Body of pancreas (tissue), 4 donors: ENCODE data around the gene TTLL9. TPM values are rescaled to one million over a fixed set of nuclear protein-coding genes. Genes with fewer than 3 reads are reported as not detected.

Experiments used
- ATAC-seq: fragments of 150-250 bp; one replicate; pipeline ENCODE4 v1.9.1; 2016
- DNase-seq, 4 donors: peaks; one replicate each; pipeline ENCODE4 v3.0.0-alpha.2; 2019
- H3K27ac ChIP-seq, 4 donors: fragments of 200-600 bp; sonication (generic); 1 replicate in 3 of 4; 2 replicates in 1 of 4; pipeline versions ENCODE4 v1.5.1 to v1.6.1; 2016 to 2019; ENCODE audit warnings: mild to moderate bottlenecking in 1 of 4, mixed read lengths in 1 of 4, moderate library complexity in 1 of 4
- H3K27me3 ChIP-seq, 2 donors: fragments of 200-600 bp; sonication (generic); one replicate each; pipeline ENCODE4 v1.6.0; 2016; ENCODE audit warnings: mild to moderate bottlenecking in 1 of 2
- H3K36me3 ChIP-seq, 2 donors: fragments of 200-600 bp; sonication (generic); replicated peaks in 1 of 2; 2 replicates each; pipeline ENCODE4 v1.5.1; 2016; ENCODE audit warnings: low read depth in 2 of 2; ENCODE audit not compliant: insufficient read depth in 1 of 2
- H3K4me1 ChIP-seq: fragments of 200-600 bp; sonication (generic); one replicate; pipeline ENCODE4 v1.6.0; 2016
- H3K4me3 ChIP-seq, 2 donors: fragments of 200-600 bp; sonication (generic); 1 replicate in 1 of 2; 2 replicates in 1 of 2; pipeline ENCODE4 v1.5.1; 2016 to 2019
- H3K9me3 ChIP-seq, 3 donors: fragments of 200-600 bp; sonication (generic); 1 replicate in 2 of 3; 2 replicates in 1 of 3; pipeline ENCODE4 v1.5.1; 2016
- POLR2A ChIP-seq, 3 donors: fragments of 450-650 bp; IDR thresholded peaks; one replicate each; pipeline ENCODE4 v1.6.1; 2016; ENCODE audit warnings: antibody characterized with exemption in 3 of 3, mild to moderate bottlenecking in 2 of 3
- WGBS, 2 donors: methylation state at CpG; one replicate each; pipeline ENCODE4 v1.1.5; 2017; 5-methylcytosine and 5-hydroxymethylcytosine counted together
- intact Hi-C: fragments of 100-400 bp; cut with DNase I; formaldehyde crosslinking; loops from one replicate; pipeline ENCODE4 v1.15.1; 2023
- total RNA-seq, 2 donors: library from RNA; depleted of rRNA; stranded (reverse); fragments of >200 nt; gene quantifications; one replicate each; pipeline ENCODE4 v1.1.0, GENCODE V29; 2016
- TF ChIP-seq, protein P1 (sequence below), 7 experiments: fragments of 450-650 bp in 4 of 7; fragments of 200-600 bp in 3 of 7; sonication (generic) in 3 of 7; IDR thresholded peaks; one replicate each; pipeline ENCODE4 v1.5.1; 2016 to 2019; ENCODE audit warnings: antibody characterized with exemption in 7 of 7

Gene TTLL9
- total RNA-seq, 2 donors from 2014 or later = 0.52 to 0.99 TPM

DNA sequence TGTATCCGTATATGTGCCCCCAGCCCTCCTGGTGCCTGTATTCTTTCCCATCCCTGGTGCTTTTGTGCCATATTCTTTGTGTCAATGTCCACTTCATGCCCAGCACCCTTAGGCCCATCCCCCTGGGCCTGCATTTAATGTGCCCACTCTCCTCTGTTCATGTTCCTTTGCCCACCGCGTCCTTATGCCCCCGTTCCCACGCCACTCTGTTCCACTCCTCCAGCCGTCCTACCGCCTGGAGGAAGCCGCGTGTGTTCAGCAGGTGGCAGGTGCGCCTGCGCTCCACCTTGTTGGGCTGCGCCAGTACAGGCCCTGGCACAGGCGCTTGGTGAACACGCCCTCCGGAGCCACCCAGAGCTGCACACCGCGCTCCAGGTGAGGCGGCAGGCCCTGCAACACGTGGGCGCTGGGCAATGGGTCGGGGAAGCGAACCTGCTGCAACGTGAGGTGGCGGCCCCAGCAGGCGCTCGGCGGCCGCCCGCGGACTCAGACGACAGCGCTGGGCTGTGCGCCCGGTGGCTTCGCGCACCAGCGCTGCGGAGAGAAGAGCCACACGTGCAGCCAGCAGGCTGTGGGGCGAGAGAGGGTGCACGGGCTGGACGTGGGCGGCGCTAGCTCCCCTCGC is 21.0 kb upstream of the TTLL9 start:
- no peaks in the 10 kb centered on the region for H3K9me3 ChIP-seq
- ATAC-seq = peak; percentile 83
- TF ChIP-seq, protein P1, sequence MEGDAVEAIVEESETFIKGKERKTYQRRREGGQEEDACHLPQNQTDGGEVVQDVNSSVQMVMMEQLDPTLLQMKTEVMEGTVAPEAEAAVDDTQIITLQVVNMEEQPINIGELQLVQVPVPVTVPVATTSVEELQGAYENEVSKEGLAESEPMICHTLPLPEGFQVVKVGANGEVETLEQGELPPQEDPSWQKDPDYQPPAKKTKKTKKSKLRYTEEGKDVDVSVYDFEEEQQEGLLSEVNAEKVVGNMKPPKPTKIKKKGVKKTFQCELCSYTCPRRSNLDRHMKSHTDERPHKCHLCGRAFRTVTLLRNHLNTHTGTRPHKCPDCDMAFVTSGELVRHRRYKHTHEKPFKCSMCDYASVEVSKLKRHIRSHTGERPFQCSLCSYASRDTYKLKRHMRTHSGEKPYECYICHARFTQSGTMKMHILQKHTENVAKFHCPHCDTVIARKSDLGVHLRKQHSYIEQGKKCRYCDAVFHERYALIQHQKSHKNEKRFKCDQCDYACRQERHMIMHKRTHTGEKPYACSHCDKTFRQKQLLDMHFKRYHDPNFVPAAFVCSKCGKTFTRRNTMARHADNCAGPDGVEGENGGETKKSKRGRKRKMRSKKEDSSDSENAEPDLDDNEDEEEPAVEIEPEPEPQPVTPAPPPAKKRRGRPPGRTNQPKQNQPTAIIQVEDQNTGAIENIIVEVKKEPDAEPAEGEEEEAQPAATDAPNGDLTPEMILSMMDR (IDR thresholded peaks at IDR 0.05) = peak in 1 of 7 experiments; percentile 4
- TF ChIP-seq POLR2A (IDR thresholded peaks at IDR 0.05) = no peak
- H3K4me3 ChIP-seq = no peak overlapping the region
- intact Hi-C loops = no loop called here
- WGBS, 2 donors = 16 to 23% methylated on average over 14 to 30 of the region's 45 CpGs
- no peak overlapping the region for H3K27ac ChIP-seq
- DNase-seq = peak; percentile 64 to 89 (median 83)
- H3K36me3 ChIP-seq = no peaks in the 10 kb centered on the region
- H3K4me1 ChIP-seq = peaks cover 11% of the 10 kb centered on the region
- no peaks in the 10 kb centered on the region for H3K27me3 ChIP-seq

DNA sequence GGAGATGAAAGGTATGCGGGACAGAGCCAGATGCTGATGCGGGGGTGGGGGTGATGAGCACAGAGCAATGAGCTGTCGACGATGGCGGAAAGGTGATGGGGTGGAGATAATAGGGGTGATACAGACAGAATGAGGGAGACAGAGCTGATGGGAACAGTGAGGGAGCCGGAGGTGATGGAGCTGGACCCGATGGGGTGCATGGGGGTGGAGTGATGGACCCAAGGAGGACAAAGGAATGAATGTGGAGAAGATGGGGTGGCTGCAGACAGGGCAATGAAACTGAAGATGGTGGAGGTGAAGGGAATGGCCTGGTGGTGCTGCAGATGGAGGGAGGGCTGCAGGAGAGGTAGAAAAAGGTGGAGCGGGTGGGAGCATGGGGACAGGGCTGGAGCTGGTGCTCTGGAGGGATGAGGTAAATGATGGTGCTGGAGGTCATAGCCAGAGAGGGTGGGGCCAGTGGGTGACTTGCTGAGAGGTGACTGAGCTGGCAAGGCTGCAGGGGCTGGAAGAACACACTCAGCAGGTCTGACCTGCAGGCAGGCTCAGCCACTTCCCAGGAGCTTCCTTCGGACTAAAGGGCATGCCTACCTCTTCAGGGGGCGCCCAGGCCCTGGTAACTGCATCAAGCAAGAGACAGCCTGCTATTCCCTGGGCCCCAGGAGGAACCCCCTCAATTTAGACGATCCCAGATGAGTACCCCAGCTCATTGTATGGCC is 19.0 kb upstream of the TTLL9 start:
- peaks cover 11% of the 10 kb centered on the region for H3K4me1 ChIP-seq
- 67 to 70% methylated on average over 11 of the region's 11 CpGs for WGBS, 2 donors
- ATAC-seq (no peak), DNase-seq (no peak)
- TF ChIP-seq POLR2A (IDR thresholded peaks at IDR 0.05) = no peak
- TF ChIP-seq, protein P1 (IDR thresholded peaks at IDR 0.05) = no peak
- H3K4me3 ChIP-seq = no peak overlapping the region
- no peaks in the 10 kb centered on the region for H3K27me3 ChIP-seq
- intact Hi-C loops = loop anchor here (10.0 kb wide), 1 partner anchor 183 kb away; no protein-coding TSS in a partner anchor
- H3K9me3 ChIP-seq = no peaks in the 10 kb centered on the region
- no peaks in the 10 kb centered on the region for H3K36me3 ChIP-seq
- H3K27ac ChIP-seq = no peak overlapping the region

DNA sequence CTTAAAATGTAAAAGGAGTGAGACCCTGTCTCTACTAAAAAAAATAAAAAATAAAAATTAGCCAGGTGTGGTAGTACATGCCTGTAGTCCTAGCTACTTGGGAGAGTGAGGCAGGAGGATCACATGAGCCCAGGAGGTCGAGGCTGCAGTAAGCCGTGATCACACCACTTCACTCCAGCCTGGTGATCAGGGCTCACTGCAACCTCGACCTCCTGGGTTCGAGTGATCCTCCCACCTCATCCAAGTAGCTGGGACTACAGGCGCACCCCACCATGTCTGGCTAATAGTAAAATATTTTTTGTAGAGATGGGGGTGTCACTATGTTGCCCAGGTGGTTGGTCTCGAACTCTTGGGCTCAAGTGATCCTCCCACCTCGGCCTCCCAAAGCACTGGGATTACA is 17.0 kb upstream of the TTLL9 start:
- intact Hi-C loops = loop anchor here (10.0 kb wide), 1 partner anchor 181 kb away; no protein-coding TSS in a partner anchor
- H3K4me1 ChIP-seq = peaks cover 11% of the 10 kb centered on the region
- no peaks in the 10 kb centered on the region for H3K36me3 ChIP-seq
- TF ChIP-seq POLR2A (IDR thresholded peaks at IDR 0.05) = no peak
- TF ChIP-seq, protein P1 (IDR thresholded peaks at IDR 0.05) = no peak
- no peaks in the 10 kb centered on the region for H3K9me3 ChIP-seq
- no peak overlapping the region for H3K27ac ChIP-seq
- 53 to 59% methylated on average over 4 to 7 of the region's 7 CpGs for WGBS, 2 donors
- DNase-seq (no peak), ATAC-seq (no peak)
- H3K27me3 ChIP-seq = no peaks in the 10 kb centered on the region
- H3K4me3 ChIP-seq = no peak overlapping the region

DNA sequence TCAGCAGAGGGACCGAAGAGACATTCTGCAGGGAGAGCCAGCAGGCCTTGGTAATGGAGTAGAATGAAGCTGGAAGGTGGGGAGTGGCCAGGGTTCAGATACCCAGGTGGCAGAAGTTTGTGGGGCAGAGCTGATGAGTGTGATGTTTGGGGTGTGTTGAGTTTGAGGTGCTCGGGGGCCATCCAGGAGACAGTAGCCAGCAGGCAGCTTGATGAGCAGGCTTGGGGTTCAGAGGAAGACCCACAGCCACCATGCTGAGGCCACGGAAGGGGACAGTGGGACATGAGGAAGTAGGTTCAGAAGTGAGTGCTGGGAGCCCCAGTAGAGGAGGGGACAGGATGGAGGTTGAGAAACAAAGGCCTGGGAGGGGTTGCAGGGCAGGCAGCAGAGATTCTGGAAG is 13.9 kb upstream of the TTLL9 start:
- Histone ChIP-seq H3K4me1 (peaks cover 13% of the 10 kb centered on the region), H3K27me3 (no peaks in the 10 kb centered on the region), H3K27ac (no peak overlapping the region), H3K36me3 (no peaks in the 10 kb centered on the region), H3K4me3 (no peak overlapping the region), H3K9me3 (no peaks in the 10 kb centered on the region)
- no peak for TF ChIP-seq POLR2A (IDR thresholded peaks at IDR 0.05)
- TF ChIP-seq, protein P1 (IDR thresholded peaks at IDR 0.05) = no peak
- no peak for DNase-seq
- ATAC-seq = no peak
- intact Hi-C loops = loop anchor here (10.0 kb wide), 1 partner anchor 178 kb away; no protein-coding TSS in a partner anchor
- WGBS, 2 donors = 36 to 38% methylated on average over 3 of the region's 3 CpGs
